ENCODE results near the gene TRO. TPM values are rescaled to one million over a fixed set of nuclear protein-coding genes. Genes with fewer than 3 reads are reported as not detected.
A peak's percentile ranks its signal among the peaks of the same experiment; 100 is the strongest.

The TRO gene
- total RNA-seq, 6 experiments from 2014 or later, result 13.3 to 20.0 (median 18.4) TPM

DNA sequence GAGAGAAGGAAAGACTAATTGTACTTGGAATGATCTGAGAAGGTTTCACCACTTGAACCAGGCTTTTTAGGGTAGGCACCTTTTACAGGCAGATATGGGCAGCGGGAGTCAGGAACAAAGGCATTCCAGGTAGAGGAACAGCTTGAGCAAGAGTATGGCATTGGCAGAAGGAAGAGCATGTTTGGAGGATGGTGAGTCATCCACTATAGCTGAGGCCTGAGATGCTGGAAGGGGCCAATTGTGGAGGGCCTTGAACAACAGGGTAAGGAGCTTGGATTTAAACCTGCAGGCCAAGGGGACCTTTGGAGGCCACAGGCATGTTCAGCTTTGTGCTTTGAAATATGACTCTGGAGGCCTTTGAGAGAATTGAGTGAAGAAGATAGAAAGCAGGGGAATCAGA lies 41.1 kb downstream of the TRO start:
- DNase-seq, result no peak
- Mint-ChIP-seq H3K27ac (no peak overlapping the region), H3K4me3 (no peak overlapping the region), H3K27me3 (ENCODE audit: insufficient read depth) (peaks cover 2% of the 10 kb centered on the region; the same call in 1 of the 2 replicates), H3K9me3 (no peaks in the 10 kb centered on the region), H3K36me3 (ENCODE audit: low read depth) (no peaks in the 10 kb centered on the region), H3K4me1 (ENCODE audit: low read depth) (no peaks in the 10 kb centered on the region)
- TF ChIP-seq, protein P1, sequence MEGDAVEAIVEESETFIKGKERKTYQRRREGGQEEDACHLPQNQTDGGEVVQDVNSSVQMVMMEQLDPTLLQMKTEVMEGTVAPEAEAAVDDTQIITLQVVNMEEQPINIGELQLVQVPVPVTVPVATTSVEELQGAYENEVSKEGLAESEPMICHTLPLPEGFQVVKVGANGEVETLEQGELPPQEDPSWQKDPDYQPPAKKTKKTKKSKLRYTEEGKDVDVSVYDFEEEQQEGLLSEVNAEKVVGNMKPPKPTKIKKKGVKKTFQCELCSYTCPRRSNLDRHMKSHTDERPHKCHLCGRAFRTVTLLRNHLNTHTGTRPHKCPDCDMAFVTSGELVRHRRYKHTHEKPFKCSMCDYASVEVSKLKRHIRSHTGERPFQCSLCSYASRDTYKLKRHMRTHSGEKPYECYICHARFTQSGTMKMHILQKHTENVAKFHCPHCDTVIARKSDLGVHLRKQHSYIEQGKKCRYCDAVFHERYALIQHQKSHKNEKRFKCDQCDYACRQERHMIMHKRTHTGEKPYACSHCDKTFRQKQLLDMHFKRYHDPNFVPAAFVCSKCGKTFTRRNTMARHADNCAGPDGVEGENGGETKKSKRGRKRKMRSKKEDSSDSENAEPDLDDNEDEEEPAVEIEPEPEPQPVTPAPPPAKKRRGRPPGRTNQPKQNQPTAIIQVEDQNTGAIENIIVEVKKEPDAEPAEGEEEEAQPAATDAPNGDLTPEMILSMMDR (IDR thresholded peaks at IDR 0.05), result no peak

DNA sequence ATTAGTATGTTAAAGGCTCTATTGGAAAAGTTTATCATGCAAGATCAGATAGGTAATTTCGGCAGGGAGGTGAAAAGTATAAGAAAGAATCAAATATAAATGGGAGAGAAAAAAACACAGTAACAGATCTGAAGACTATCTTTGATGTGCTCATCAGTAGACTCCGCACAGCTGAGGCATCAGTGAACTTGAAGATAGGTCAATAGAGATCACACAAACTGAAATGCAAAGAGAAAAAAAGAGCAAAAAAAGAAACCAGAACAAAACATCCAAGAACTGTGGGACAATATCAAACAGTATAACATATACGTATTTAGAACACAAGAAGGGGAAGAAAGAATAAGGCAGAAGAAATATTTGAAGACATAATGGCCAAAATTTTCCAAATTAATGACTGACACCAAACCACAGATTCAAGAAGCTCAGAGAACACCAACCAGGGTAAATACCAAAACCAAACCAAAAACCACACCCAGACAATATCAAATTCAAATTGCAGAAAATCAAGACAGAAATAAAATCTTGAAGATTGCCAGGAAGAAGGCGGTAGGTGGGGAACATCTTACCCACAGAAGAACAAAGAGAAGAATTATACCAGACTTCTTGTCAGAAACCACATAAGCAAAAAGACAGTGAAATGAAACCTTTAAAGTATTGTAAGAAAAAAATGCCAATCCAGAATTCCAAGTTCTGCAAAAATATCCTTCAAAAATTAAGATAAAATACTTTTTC lies 44.3 kb downstream of the TRO start:
- no peaks in the 10 kb centered on the region for H3K9me3 Mint-ChIP-seq
- TF ChIP-seq, protein P1 (IDR thresholded peaks at IDR 0.05), result no peak
- H3K4me1 Mint-ChIP-seq (ENCODE audit: low read depth), result no peaks in the 10 kb centered on the region
- H3K27me3 Mint-ChIP-seq (ENCODE audit: insufficient read depth), result peaks cover 3% of the 10 kb centered on the region
- H3K4me3 Mint-ChIP-seq, result no peak overlapping the region
- H3K36me3 Mint-ChIP-seq (ENCODE audit: low read depth), result no peaks in the 10 kb centered on the region
- DNase-seq, result no peak
- H3K27ac Mint-ChIP-seq, result no peak overlapping the region

DNA sequence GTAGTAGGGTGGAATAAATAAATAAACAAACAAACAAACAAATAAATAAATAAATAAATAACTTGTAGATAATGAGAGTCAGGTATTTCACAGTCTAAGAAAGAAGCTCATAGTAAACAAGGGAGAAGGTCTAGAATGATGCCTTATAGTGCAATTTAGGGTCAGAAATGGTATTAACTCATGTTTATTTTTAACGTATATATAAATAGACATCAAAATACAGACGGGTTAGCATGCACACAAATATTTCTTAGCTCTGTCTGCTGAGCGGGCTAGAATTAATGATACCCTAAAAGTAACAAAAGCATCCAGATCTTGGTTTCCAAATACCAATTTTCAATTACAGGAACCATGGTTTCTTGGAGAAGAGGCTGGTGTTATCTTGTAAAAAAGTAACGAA lies 56.8 kb downstream of the TRO start:
- Mint-ChIP-seq H3K36me3 (ENCODE audit: low read depth) (no peaks in the 10 kb centered on the region), H3K4me1 (ENCODE audit: low read depth) (peaks cover 5% of the 10 kb centered on the region; the same call in 1 of the 2 replicates), H3K4me3 (no peak overlapping the region), H3K9me3 (no peaks in the 10 kb centered on the region), H3K27ac (no peak overlapping the region), H3K27me3 (ENCODE audit: insufficient read depth) (peaks cover 2% of the 10 kb centered on the region; the same call in 1 of the 2 replicates)
- no peak for DNase-seq
- TF ChIP-seq, protein P1 (IDR thresholded peaks at IDR 0.05), result no peak

DNA sequence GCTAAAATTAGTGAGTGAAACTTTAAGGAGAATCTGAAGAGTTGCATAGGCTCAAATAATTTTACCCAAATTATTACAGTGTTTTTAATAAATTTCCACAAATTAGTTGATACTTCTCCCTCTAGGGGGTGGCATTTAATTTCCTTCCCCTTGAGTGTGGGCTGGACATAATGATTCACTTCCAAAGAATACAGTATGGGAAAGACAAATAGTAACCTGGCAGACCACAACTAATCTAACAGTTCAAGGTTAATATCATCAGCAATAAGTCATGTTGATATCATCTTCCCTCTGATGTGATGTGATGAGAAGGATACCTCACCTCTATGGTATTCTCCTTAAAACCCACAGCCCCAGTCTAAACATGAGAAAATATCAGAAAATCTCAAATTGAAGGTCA lies 57.8 kb downstream of the TRO start:
- Mint-ChIP-seq H3K36me3 (ENCODE audit: low read depth) (no peaks in the 10 kb centered on the region), H3K27me3 (ENCODE audit: insufficient read depth) (peaks cover 2% of the 10 kb centered on the region; the same call in 1 of the 2 replicates), H3K4me3 (no peak overlapping the region), H3K4me1 (ENCODE audit: low read depth) (peaks cover 5% of the 10 kb centered on the region; the same call in 1 of the 2 replicates), H3K9me3 (no peaks in the 10 kb centered on the region), H3K27ac (no peak overlapping the region)
- peak; percentile 9 for DNase-seq
- TF ChIP-seq, protein P1 (IDR thresholded peaks at IDR 0.05), result no peak

DNA sequence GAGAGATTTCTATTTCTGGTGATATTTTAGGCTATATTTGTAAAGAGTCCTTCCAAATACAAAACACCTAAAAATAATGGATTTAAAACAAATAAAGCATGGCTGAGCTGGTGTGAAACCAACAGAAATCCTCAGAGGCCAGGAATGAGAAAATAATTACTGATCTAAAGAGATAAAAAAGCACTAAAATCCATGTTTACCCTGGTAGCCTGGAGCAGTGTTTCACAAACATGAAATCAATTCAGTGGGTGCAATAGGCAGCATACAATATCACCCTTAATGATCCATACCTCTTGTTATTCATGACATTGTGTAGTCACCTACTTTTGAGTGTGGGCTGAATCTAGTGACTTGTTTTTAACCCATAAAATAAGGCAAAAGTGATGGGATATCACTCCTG lies 58.8 kb downstream of the TRO start:
- H3K4me1 Mint-ChIP-seq (ENCODE audit: low read depth), result peaks cover 5% of the 10 kb centered on the region; the same call in 1 of the 2 replicates
- no peak for DNase-seq
- no peak overlapping the region for H3K4me3 Mint-ChIP-seq
- no peaks in the 10 kb centered on the region for H3K36me3 Mint-ChIP-seq (ENCODE audit: low read depth)
- peaks cover 2% of the 10 kb centered on the region; the same call in 1 of the 2 replicates for H3K27me3 Mint-ChIP-seq (ENCODE audit: insufficient read depth)
- H3K9me3 Mint-ChIP-seq, result no peaks in the 10 kb centered on the region
- H3K27ac Mint-ChIP-seq, result no peak overlapping the region
- TF ChIP-seq, protein P1 (IDR thresholded peaks at IDR 0.05), result no peak
